Esophagus muscularis mucosa (tissue), 4 donors: ENCODE measurements around the gene ATG9A. TPM values are rescaled to one million over a fixed set of nuclear protein-coding genes. Genes with fewer than 3 reads are reported as not detected.

Experiments
- DNase-seq: peaks from one replicate; pipeline ENCODE4 v3.0.0-alpha.2; 2017; ENCODE audit errors: extremely low spot score
- H3K27ac ChIP-seq, 4 donors: fragments of 200-600 bp; sonication (generic); replicated peaks in 1 of 4; 1 replicate in 3 of 4; 2 replicates in 1 of 4; pipeline ENCODE4 v1.5.1; 2016 to 2019; ENCODE audit warnings: mild to moderate bottlenecking in 1 of 4
- H3K27me3 ChIP-seq, 4 donors: fragments of 200-600 bp; sonication (generic); one replicate each; pipeline versions ENCODE4 v1.5.1 to v1.6.0; 2016 to 2019
- H3K36me3 ChIP-seq, 4 donors: fragments of 200-600 bp; sonication (generic); one replicate each; pipeline ENCODE4 v1.5.1; 2016 to 2019
- H3K4me1 ChIP-seq, 4 donors: fragments of 200-600 bp; sonication (generic); one replicate each; pipeline ENCODE4 v1.5.1; 2016 to 2019
- H3K4me3 ChIP-seq, 4 donors: fragments of 200-600 bp; sonication (generic); 1 replicate in 2 of 4; 2 replicates in 2 of 4; pipeline ENCODE4 v1.5.1; 2016 to 2019; ENCODE audit warnings: mild to moderate bottlenecking in 4 of 4, moderate library complexity in 1 of 4
- H3K9me3 ChIP-seq, 4 donors: fragments of 200-600 bp; sonication (generic); 1 replicate in 3 of 4; 2 replicates in 1 of 4; pipeline ENCODE4 v1.5.1; 2016 to 2019
- EP300 ChIP-seq: sonication (generic); formaldehyde crosslinking; IDR thresholded peaks from one replicate; pipeline ENCODE4 v1.6.1; 2017; ENCODE audit warnings: antibody characterized with exemption
- POLR2A ChIP-seq: fragments of 450-650 bp; IDR thresholded peaks from one replicate; pipeline ENCODE4 v1.6.1; 2017; ENCODE audit warnings: antibody characterized with exemption, moderate library complexity, mild to moderate bottlenecking, low read depth
- POLR2AphosphoS5 ChIP-seq, 2 donors: sonication (generic); formaldehyde crosslinking; IDR thresholded peaks; one replicate each; pipeline ENCODE4 v1.6.1; 2017; ENCODE audit warnings: antibody characterized with exemption in 2 of 2
- WGBS: methylation state at CpG from one replicate; pipeline ENCODE4 v1.1.5; 2018; 5-methylcytosine and 5-hydroxymethylcytosine counted together
- intact Hi-C: fragments of 100-400 bp; cut with DNase I; formaldehyde crosslinking; loops from one replicate; pipeline ENCODE4 v1.15.1; 2023
- total RNA-seq, 4 donors: library from RNA; depleted of rRNA; stranded (reverse); fragments of >200 nt; gene quantifications; one replicate each; pipeline versions ENCODE4 v1.1.0 to v1.2.1, GENCODE V29; 2016
- TF ChIP-seq, protein P1 (sequence below), 3 experiments: fragments of 200-600 bp in 2 of 3; fragments of 450-650 bp in 1 of 3; sonication (generic) in 2 of 3; IDR thresholded peaks; one replicate each; pipeline ENCODE4 v1.5.1; 2017 to 2019; ENCODE audit warnings: antibody characterized with exemption in 3 of 3, mild to moderate bottlenecking in 2 of 3, moderate library complexity in 1 of 3

The ATG9A gene
- total RNA-seq, 4 donors from 2014 or later: 41.5 to 75.3 (median 56.2) TPM

DNA sequence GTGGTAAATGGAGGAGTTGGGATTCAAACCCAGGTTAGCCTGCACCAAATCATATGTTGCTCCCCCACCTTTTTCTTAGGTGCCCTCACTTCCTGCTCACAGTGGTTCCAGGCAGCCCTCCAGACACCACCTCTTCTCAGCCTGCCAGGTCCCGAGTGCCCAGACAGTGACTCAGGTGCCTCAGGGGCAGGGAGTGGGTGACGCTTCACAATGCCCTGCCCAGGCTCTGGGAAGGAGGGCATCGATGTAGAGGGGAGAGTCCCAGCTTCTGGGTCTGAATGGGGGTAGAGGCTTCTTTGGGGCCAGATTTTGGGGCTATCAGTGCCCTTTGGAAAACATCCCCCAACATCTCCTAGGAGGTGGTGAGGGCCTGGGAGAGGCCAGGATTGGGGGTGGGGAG is 44.5 kb upstream of the ATG9A start:
- Histone ChIP-seq H3K9me3 (no peaks in the 10 kb centered on the region), H3K36me3 (no peaks in the 10 kb centered on the region), H3K27me3 (no peaks in the 10 kb centered on the region), H3K27ac (peak overlapping the region; percentile 79 to 88 (median 83)), H3K4me3 (no peak overlapping the region), H3K4me1 (peaks cover 22 to 29% (median 27%) of the 10 kb centered on the region in 4 donors)
- intact Hi-C loops: no loop called here
- 90% methylated on average over 3 of the region's 3 CpGs for WGBS
- no peak for DNase-seq
- no peak for TF ChIP-seq POLR2AphosphoS5 (IDR thresholded peaks at IDR 0.05)
- TF ChIP-seq EP300: no peak

- no peak overlapping the region for H3K4me3 ChIP-seq
- H3K27ac ChIP-seq: no peak overlapping the region
- H3K27me3 ChIP-seq: no peaks in the 10 kb centered on the region
- no peak for TF ChIP-seq EP300
- no peak for TF ChIP-seq POLR2A
- TF ChIP-seq, protein P1, sequence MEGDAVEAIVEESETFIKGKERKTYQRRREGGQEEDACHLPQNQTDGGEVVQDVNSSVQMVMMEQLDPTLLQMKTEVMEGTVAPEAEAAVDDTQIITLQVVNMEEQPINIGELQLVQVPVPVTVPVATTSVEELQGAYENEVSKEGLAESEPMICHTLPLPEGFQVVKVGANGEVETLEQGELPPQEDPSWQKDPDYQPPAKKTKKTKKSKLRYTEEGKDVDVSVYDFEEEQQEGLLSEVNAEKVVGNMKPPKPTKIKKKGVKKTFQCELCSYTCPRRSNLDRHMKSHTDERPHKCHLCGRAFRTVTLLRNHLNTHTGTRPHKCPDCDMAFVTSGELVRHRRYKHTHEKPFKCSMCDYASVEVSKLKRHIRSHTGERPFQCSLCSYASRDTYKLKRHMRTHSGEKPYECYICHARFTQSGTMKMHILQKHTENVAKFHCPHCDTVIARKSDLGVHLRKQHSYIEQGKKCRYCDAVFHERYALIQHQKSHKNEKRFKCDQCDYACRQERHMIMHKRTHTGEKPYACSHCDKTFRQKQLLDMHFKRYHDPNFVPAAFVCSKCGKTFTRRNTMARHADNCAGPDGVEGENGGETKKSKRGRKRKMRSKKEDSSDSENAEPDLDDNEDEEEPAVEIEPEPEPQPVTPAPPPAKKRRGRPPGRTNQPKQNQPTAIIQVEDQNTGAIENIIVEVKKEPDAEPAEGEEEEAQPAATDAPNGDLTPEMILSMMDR (IDR thresholded peaks at IDR 0.05): no peak
- no peak for TF ChIP-seq POLR2AphosphoS5 (IDR thresholded peaks at IDR 0.05)
- no peaks in the 10 kb centered on the region for H3K9me3 ChIP-seq
- H3K4me1 ChIP-seq: peaks cover 14 to 20% (median 18%) of the 10 kb centered on the region in 4 donors
- H3K36me3 ChIP-seq: no peaks in the 10 kb centered on the region
- intact Hi-C loops: no loop called here
- 82% methylated on average over 1 of the region's 2 CpGs for WGBS
- DNase-seq: no peak
Measured at GRCh38 chr2:219272995-219273394, 43.6 kb upstream of the ATG9A start.

DNA sequence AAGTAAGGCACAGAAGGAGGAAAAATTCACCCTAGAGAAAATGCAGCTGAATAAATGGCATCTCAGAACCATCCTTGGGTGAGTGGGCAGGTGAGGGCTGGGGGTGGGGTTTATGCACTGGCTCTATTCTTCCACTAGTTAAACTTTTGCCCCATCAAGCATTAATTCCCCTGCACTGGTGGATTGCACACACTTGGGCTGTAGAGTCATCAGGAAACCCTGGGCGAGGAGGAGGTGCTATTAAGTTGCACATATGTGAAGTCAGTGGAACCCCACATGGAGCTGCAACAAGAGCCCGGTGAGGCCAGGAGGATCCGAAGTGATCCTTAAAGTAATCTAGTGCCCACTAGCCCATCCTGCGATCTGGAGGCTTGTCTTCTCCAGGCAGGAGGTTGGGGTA is 42.9 kb upstream of the ATG9A start:
- no peaks in the 10 kb centered on the region for H3K9me3 ChIP-seq
- intact Hi-C loops: no loop called here
- H3K4me3 ChIP-seq: no peak overlapping the region
- peaks cover 8 to 14% (median 11%) of the 10 kb centered on the region in 4 donors for H3K4me1 ChIP-seq
- no peaks in the 10 kb centered on the region for H3K36me3 ChIP-seq
- DNase-seq: no peak
- H3K27ac ChIP-seq: no peak overlapping the region
- no peaks in the 10 kb centered on the region for H3K27me3 ChIP-seq
- TF ChIP-seq POLR2A: no peak
- TF ChIP-seq POLR2AphosphoS5 (IDR thresholded peaks at IDR 0.05): no peak
- TF ChIP-seq EP300: no peak
- TF ChIP-seq, protein P1 (IDR thresholded peaks at IDR 0.05): no peak
- 88% methylated on average over 4 of the region's 4 CpGs for WGBS

- 88% methylated on average over 2 of the region's 2 CpGs for WGBS
- intact Hi-C loops: no loop called here
- no peak for TF ChIP-seq POLR2A
- TF ChIP-seq EP300: no peak
- TF ChIP-seq, protein P1 (IDR thresholded peaks at IDR 0.05): no peak
- no peak for TF ChIP-seq POLR2AphosphoS5 (IDR thresholded peaks at IDR 0.05)
Measured at GRCh38 chr2:219271021-219271420, 41.6 kb upstream of the ATG9A start.

DNA sequence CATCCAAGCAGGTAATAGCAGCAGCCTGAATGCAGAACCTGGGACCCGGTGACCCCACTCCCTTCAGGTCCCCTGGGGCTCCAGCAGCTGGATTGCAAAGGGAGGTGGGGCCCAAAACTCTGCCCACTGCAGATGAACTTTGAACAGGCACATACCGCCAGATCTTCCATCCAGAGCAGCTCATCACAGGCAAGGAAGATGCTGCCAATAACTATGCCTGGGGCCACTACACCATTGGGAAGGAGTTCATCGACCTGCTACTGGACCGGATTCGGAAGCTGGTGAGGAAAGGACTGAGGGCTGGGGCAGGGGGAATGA is 40.6 kb upstream of the ATG9A start:
- intact Hi-C loops: no loop called here
- Histone ChIP-seq H3K9me3 (no peaks in the 10 kb centered on the region), H3K4me1 (peaks cover 8 to 13% (median 10%) of the 10 kb centered on the region in 4 donors), H3K36me3 (no peaks in the 10 kb centered on the region), H3K4me3 (no peak overlapping the region), H3K27ac (no peak overlapping the region), H3K27me3 (no peaks in the 10 kb centered on the region)
- WGBS: 83% methylated on average over 5 of the region's 5 CpGs
- no peak for DNase-seq
- TF ChIP-seq POLR2A: no peak
- no peak for TF ChIP-seq EP300
- TF ChIP-seq POLR2AphosphoS5 (IDR thresholded peaks at IDR 0.05): no peak
- TF ChIP-seq, protein P1 (IDR thresholded peaks at IDR 0.05): no peak

More at GRCh38 chr2:219271021-219271420, 41.6 kb upstream of the ATG9A start:
- Histone ChIP-seq H3K36me3 (no peaks in the 10 kb centered on the region), H3K4me3 (no peak overlapping the region), H3K9me3 (no peaks in the 10 kb centered on the region), H3K27ac (no peak overlapping the region), H3K4me1 (peaks cover 8 to 14% (median 11%) of the 10 kb centered on the region in 4 donors), H3K27me3 (no peaks in the 10 kb centered on the region)
- no peak for DNase-seq
